ENCODE results near the gene CHMP4B.

DNA sequence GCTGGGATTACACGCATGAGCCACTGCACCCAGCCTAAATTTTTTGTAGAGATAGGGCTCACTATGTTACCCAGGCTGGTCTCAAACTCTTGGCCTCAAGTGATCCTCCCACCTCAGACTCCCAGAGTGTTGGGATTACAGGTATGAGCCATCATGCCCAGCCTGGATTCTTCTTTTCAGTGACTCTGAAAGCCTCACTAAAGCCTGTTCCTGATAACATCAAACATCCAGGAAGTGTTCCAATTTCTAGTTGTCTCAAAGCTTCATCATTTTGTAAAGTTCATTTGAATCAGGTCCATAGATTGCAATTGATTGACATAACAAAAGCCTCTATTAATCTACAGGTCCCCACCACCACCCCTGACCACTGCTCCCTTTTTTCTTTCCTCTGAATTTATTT lies 29.2 kb upstream of the CHMP4B start:
- TF ChIP-seq EP300 (IDR thresholded peaks at IDR 0.05), result no peak
- TF ChIP-seq, protein P1, sequence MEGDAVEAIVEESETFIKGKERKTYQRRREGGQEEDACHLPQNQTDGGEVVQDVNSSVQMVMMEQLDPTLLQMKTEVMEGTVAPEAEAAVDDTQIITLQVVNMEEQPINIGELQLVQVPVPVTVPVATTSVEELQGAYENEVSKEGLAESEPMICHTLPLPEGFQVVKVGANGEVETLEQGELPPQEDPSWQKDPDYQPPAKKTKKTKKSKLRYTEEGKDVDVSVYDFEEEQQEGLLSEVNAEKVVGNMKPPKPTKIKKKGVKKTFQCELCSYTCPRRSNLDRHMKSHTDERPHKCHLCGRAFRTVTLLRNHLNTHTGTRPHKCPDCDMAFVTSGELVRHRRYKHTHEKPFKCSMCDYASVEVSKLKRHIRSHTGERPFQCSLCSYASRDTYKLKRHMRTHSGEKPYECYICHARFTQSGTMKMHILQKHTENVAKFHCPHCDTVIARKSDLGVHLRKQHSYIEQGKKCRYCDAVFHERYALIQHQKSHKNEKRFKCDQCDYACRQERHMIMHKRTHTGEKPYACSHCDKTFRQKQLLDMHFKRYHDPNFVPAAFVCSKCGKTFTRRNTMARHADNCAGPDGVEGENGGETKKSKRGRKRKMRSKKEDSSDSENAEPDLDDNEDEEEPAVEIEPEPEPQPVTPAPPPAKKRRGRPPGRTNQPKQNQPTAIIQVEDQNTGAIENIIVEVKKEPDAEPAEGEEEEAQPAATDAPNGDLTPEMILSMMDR (IDR thresholded peaks at IDR 0.05), result no peak
- no peak for TF ChIP-seq POLR2A (IDR thresholded peaks at IDR 0.05)
- no peak for TF ChIP-seq POLR2AphosphoS5 (IDR thresholded peaks at IDR 0.05)

Data from sigmoid colon (tissue), 4 donors.